HS-27A (cell line): Measurements from ENCODE around the gene TBC1D4.
"Not testable (repeated sequence)": the region's sequence is repeated elsewhere in the genome, so short reads cannot be mapped to it uniquely, and the experiment has no call there.

Experiments used
- DNase-seq: peaks from one replicate; pipeline ENCODE4 v3.0.0-alpha.2; 2012; ENCODE audit warnings: low read depth, missing footprints

Gene TBC1D4

GRCh38 chr13:75445717-75446499 lies 36.1 kb downstream of the TBC1D4 start:
- no peak for DNase-seq

DNA sequence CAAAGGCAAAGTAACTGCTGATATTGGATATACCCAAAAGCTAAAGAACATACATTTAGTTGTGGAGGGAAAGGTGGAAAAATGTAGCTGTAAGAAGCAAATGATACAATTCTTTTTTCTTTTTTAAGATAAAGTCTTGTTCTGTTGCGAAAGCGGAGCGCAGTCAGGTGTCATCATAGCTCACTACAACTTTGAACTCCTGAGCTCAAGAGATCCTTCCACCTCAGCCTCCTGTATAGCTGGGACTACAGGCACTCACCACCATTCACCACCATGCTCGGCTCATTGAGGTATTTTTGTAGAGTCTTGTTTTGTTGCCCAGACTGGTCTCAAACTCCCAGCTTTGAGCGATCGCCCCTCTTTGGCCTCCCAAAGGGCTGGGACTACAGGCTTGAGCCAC lies 38.0 kb downstream of the TBC1D4 start:
- no peak for DNase-seq

DNA sequence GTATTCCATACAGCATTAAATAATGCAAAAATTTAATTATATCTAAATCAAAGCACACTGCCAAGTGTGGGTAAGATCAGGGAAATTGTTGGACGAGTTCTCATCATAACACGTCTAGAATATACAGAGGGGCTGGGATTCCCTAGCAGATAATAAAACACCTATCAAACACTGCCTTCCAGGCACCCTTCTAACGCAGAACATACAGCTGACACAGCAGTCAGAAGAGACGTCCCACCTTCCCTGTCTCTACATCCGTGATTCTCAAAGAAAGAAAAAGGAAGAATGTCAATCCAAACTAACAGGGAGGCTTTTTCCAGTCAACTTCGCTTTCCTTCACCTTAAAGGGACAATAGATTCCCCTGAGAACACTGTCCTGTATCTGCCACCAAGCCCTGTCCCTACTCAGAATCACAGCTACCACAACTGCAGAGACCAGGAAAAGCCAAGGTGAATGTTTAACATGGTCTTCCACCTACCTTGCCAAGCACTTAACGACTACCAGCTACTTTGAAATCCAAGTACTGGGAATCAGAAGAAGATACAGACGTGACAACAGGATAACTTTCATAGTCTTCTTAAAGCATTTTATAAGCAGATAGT lies 38.5 kb downstream of the TBC1D4 start:
- DNase-seq: no peak

DNA sequence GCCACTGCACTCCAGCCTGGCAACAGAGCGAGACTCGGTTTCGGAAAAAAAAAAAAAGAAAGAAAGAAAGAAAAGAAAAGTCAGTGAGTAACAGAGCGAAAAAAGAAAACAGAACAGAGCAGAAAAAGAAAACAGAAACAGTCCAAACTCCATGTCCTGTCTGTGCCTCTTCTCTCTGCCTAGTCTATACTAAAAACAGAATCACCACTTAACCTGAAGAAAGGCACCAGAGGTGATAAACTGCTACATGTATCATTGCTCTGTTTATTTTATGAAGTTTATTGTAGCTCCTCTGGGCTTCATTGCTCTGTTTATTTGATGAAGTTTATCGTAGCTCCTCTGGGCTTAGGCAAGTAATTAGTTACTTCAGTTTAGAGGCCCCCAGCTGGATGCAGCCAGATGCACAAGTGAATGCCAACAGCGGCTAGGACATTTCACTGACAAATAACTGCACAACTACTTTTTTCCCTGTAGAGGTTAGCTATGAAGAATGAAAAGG lies 39.2 kb downstream of the TBC1D4 start:
- DNase-seq: no peak

DNA sequence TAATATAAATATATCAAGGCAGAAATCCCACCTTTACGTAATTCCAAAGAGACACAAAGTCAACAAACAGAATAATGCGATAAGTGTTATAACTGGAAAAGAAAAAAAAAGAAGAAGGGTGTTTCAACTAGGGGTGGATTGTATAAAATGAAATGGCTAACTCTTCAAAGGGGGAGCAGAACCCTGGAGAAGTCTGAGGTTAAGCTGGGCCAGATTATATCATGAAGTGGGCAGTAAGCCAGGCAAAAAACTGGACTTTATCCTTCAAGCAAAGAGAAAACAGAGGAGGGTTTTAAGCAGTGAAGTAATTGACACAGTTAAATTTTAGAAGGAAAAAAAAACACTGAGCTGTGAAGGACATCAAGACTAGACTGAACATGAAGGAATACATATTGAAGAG lies 41.9 kb downstream of the TBC1D4 start:
- no peak for DNase-seq

DNA sequence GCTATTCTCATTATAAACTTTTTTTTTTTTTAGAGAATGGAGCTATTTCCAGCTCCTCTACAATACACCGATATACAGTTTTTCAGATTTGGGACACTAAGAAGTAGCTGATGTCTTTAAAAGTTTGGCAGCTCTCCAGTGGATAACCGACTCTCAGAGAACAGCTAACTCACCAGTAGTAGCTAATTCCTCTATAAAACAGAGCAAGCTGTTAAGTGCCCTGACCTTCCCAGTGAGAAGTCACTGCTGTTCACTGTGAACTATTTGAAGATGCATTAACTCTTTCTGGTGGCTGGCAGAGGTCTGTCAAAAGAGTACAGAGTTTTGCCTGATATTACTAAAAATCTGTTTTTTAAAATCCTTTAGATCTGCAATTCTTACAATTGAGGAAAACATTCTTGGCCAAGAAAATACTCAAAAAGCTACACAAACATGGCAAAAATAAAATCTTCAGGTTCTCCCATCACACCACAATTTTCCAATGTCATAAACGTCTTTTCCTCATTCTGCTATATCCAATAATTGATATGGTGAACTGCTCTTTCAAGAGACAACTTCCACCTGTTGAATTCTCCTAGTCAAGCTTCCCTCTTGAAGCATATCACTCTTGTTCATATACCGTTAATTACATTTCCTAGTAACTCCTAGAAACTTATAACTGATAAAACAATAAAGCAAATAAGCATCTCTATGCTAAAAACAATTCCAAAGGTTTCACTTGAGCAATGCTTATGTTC lies 44.2 kb downstream of the TBC1D4 start:
- DNase-seq: no peak

GRCh38 chr13:75434126-75434525 lies 47.8 kb downstream of the TBC1D4 start:
- DNase-seq: not testable (repeated sequence)

- no peak for DNase-seq
These were observed 49.1 kb downstream of the TBC1D4 start for GRCh38 chr13:75432811-75433244.

DNA sequence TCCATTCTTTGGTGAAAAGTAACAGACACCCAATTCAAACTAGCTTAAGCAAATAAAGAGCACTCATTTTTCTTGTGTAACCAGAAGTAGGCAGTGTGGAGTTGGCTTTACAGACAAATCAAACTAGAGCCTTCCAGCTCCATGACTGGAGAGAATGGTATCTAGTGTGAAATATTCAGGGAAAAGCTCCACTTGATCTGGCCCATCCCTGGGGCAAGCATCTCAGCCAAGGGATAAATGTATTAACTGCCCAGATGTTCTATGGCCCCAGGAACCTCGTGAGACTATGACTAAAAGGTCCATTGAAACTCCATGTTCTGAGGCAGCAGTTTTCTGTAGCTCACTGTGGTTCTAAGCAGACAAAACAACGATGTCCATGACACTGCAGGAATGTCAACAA lies 49.9 kb downstream of the TBC1D4 start:
- no peak for DNase-seq

GRCh38 chr13:75430436-75431209 lies 51.3 kb downstream of the TBC1D4 start:
- DNase-seq: no peak

DNA sequence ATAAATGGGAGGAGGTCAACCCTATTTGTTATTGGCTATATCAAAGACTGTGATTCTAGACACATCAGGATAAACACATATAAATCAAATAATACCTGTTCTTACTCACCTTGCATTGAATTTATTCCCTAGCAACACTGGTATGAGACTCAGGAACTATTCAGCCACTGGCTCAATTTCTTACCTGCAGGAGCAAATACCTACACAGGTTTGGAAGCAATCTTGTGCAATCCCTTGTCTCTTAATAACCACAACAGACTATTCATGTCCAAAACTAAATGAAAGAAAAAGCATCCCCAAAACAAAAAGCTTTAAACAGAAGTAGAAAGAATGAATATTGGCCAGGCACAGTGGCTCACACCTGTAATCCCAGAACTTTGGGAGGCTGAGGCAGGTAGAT lies 55.5 kb downstream of the TBC1D4 start:
- no peak for DNase-seq

DNA sequence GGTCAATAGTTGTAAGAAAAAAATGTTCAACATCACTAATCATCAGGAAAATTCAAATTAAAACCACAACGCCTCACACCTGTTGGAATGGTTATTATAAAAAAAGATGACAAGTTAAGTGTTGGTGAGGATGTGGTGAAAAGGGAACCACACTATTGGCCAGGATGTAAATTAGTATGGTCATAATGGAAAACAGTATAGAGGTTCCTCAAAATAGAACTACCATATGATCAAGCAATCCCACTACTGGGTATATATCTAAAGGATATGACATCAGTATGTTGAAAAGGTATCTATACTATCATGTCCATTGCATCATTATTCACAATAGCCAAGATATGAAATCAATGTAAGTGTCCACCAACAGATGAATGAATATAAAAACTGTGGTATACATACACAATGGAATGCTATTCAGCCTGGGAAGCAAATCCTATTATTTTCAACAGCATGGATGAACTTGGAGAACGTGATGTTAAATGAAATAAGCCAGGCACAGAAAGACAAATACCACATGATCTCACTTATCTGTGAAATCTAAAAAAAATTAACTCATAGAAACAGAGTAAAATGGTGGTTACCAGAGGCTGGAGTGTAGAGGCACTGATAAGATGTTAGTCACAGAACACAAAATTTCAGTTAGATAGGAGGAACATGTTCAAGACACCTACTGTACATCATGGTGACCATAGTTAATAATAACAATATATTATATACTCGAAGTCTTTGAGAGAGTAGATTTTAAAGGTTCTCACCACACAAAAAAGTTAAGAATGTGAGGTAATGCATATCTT lies 56.6 kb downstream of the TBC1D4 start:
- DNase-seq: no peak

DNA sequence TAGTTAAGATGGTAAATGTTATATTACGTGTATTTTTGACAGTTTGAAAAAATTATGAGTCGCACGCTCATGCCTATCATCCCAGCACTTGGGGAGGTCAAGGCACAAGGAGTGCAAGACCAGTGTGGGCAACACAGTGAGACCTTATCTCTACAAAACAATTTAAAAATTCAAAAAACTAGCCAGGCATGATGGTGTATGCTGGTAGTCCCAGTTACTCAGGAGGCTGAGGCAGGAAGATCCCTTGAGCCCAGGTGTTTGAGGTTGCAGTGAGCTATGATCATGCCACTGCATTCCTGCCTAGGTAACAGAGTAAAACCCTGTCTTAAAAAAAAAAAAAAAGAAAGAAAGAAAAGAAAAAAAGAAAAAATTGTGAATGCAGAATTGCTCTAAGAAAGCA lies 58.0 kb downstream of the TBC1D4 start:
- no peak for DNase-seq

DNA sequence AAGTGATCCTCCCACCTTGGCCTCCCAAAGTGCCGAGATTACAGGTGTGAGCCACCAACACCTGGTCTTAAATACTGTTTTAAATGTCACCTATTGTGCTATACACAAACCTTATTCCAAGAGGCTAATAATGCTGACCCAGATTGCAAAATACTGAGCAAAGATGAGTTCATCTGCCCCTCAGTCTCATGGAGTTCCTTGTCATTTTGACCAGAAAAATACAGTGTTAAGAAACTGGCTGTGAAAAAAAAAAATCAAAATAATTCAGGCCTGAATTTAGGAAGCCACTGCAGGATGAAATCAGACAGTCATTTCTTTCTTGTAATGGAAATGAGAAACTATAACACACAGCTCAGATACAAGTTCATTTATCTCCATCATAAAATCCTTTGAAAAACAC lies 59.9 kb downstream of the TBC1D4 start:
- DNase-seq: no peak

- no peak for DNase-seq
These were observed 60.8 kb downstream of the TBC1D4 start for GRCh38 chr13:75421133-75421532.

- no peak for DNase-seq
These were observed 62.3 kb downstream of the TBC1D4 start for GRCh38 chr13:75419656-75420055.

DNA sequence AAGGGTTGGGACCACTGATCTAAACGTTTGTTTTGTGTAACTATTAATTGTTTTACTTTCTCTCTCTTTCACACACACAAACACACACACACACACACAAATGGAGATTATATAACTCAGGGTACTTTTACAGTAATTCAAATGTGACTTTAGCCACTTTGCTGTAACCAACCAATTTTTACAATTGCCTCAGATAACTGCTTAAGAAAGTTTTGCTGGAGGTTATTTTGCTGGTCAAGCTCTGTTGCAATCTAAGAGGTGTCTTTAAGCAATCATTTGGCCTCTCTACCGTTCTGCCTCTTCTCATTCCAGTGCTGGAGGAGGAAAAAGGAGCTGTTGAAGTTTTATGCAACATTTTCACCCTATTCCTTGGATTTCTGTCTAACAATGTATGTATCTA lies 63.0 kb downstream of the TBC1D4 start:
- no peak for DNase-seq

- DNase-seq: no peak
These were observed 63.7 kb downstream of the TBC1D4 start for GRCh38 chr13:75418186-75418843.

- DNase-seq: no peak
These were observed 64.3 kb downstream of the TBC1D4 start for GRCh38 chr13:75417656-75418055.

DNA sequence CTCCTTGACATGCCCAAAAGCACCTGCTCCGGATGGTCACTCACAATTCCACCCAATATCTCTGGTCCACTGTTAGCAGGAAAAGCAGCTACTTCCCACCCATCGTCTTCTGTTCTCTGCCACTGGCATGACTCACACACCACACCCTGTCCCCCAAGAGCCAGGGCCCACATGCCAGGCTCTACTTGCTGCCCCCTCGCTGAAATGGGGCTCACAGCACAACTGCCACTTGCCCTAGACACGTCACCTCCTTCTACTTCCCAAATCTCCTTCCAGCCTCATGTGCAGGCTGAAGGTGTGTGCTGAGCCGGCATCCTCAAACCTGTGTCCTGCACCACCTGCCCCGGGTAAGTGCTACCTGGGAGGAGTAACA lies 65.0 kb downstream of the TBC1D4 start:
- no peak for DNase-seq
